SHP77 (cell line): ENCODE data around the gene EVX2.
A peak's percentile ranks its signal among the peaks of the same experiment; 100 is the strongest.

ENCODE experiments used
- DNase-seq, 2 experiments: peaks; one replicate each; lab custom pipeline; 2025; lab: John Stamatoyannopoulos, UW

The EVX2 gene

GRCh38 chr2:176083796-176084261, at the start of gene EVX2:
TSS of gene EVX2 (minus strand) at chr2:176083962. CDS start at chr2:176083776, 186 bp downstream.
- no peak for DNase-seq

- DNase-seq, result no peak
Observed at GRCh38 chr2:176133389-176133788, 49.6 kb upstream of the EVX2 start.

DNA sequence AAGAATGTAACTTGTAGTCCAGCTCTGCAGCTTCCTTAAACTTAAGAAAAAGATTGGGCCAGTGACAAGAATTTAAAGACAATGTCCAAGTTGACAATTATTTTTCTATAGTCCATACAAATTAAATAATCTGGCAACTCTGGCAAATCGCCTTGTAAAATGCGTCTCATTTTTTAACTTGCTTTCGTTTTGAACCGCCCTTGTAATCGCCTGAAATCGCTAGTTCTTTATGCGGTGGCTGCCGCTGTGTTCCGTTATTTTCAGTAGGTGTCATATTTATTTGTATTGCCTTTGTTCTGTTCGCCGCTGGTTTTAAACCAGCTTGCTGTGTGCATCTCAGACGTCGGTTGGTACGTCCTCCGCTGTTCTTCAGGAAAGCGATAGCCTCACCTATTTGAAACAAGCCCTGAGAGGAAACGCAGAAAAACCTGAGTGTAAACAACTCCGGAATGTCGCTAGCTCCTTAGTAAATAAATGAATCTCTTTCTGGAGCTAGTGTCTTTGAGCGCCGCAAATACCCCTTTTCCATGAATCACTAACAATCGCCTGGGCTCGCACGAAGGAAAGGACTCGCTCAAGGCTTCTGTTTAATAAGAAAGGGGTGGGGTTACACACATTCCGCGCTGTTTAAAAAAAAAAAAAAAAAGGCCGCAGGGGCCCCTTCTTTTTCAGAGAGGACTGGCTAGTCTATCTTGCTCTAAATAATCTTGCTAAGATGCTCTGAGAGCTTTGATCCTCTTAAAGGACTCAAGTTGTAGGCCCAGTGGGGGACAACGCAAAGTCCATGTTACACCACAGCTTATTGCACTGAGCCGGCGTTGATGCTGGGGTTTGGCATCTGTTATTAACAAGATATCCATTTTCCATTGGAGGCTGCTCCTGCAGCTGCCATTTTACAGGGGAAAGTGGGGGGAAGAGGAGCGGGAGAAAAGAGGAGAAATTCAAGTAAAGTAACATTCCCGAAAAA, 48.7 kb upstream of the EVX2 start:
- DNase-seq, result peak in 1 of 2 experiments; percentile 51

GRCh38 chr2:176131848-176132158, 48.0 kb upstream of the EVX2 start:
- no peak for DNase-seq

DNA sequence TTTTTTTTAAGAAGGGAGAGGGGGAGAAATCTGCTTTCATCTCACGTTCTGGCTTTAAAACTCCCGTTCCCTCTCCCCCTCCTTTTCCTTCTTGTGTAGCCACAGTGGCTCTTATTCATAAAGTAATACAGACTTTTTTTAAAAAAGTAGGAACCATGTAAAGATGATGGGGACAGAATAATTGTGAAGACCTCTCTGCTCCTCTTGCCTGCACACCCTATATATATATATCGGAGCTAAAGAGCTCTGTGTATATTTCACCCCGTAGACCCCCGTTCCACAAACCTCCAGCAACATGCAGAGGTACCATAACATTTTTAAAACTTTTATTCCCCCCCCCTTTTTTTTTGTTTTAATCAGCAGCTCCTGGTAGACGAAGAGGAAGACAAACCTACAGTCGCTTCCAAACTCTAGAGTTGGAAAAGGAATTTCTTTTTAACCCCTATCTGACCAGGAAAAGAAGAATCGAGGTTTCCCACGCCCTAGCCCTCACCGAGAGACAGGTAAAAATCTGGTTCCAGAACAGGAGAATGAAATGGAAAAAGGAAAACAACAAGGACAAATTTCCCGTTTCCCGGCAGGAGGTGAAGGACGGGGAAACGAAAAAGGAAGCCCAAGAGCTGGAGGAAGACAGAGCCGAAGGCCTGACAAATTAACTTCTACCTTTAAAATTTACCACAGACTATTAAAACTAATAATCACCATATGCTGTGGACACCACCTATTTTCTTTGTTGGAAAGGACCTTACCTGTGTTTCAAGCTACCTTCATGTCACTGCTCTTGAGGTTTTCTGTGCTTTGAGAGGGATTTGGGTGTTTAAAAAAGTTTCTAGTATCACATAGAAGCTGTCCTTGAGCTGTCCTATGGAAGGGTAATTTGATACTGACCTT, 47.4 kb upstream of the EVX2 start:
- DNase-seq, result no peak

- no peak for DNase-seq
Observed at GRCh38 chr2:176130147-176130956, 46.6 kb upstream of the EVX2 start.

DNA sequence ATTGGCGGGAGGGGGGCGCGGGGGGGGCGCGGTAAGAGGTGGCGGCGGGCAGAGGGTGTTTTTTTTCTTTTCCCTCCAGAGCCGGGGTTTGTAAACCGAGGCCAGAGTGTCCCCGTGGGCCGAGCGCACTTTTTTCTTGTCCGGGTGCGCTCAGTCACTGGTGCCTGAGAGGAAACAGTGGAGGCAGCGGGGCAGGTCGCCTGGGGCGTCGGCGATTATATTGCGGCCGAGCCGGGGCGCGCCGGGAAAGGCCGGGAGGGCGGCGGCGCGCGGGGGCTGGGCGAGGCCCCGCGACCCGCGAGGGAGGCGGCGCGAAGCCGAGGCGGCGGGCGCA, 46.0 kb upstream of the EVX2 start:
- DNase-seq, result no peak

DNA sequence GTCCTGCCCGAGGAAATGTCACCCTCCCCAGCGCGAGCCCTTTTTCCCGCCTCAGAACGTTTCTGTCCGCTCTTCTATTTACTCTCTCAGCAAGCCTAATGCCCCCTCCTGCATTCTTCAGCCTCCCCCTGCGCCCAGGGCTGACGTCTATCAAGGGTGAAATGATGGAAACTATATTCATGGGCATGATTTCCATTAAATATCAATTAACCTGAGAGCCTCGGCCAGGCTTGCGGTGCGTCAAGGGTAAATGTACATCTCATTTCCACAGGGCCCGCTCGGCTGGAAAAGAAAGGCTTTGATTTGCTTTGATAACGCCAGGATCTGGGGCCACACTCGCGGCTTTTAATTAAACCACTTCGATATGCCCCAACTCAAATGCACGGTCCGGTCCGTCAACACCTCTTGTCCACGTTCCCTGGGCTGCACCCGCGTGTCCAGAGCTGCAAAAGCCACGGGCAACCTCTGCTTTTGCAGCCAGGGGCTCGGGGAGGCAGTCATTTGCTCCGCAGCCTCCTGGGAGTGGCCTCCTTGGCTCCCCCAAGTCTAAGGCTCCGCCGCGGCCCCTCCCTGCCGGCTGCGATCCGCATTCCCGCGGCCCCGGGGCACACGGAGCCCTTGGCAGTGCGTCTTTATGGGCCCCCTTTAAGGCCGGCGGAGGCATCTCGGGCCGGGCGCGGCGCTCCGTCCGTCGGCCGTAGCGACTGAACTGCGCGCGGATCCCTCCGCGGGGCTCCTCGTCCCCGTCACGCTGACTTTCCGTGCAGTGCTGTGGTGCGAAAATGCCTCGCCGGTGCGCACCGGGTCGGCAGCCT, 45.4 kb upstream of the EVX2 start, which contains the start of gene HOXD8:
Gene HOXD8, plus strand, starts transcription at position 724 of the 815 bp plus-strand sequence. CDS start 662 bp downstream, outside the sequence.
- DNase-seq, result peak; percentile 50 to 61

DNA sequence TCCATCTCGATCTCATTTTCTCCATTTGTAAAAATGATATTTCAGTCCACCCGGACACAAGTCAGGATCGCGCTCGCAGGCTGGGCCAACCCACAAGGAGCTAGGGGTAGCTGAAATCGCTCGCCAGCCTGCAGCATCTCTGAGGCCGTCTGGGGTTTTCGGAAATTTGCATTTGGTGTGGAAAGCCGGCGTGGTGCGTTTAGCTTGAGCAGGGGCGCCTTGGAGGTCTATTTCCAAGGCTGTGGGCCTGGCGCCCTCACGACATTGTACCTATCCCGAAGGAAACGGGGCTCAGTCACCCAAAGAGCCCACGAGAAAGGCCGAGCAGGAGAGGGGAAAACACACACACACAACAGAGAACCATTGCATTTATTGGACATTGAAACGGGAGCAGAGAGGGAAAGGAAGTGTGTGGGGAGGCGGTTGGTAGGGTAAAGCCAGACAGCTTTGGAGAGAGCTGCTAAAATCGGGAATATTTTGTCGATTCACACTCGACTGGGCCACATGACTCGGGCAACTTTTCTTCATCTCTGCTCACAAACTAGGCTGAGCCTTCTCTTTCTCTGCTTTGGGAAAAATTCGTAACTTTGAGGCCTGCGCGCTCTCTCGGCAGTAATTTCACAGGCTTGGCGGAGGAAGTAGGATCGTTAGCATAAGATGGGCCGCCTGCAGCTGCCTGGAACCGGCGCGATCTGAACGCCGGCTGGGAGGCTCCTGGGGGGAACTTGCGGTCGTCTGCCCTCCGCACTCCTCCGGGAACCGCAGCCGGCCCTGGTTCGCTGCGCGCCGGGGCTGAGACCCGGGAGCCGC, 44.6 kb upstream of the EVX2 start:
- DNase-seq, result peak in 1 of 2 experiments; percentile 36

GRCh38 chr2:176127774-176128072, 44.0 kb upstream of the EVX2 start:
- DNase-seq, result no peak

DNA sequence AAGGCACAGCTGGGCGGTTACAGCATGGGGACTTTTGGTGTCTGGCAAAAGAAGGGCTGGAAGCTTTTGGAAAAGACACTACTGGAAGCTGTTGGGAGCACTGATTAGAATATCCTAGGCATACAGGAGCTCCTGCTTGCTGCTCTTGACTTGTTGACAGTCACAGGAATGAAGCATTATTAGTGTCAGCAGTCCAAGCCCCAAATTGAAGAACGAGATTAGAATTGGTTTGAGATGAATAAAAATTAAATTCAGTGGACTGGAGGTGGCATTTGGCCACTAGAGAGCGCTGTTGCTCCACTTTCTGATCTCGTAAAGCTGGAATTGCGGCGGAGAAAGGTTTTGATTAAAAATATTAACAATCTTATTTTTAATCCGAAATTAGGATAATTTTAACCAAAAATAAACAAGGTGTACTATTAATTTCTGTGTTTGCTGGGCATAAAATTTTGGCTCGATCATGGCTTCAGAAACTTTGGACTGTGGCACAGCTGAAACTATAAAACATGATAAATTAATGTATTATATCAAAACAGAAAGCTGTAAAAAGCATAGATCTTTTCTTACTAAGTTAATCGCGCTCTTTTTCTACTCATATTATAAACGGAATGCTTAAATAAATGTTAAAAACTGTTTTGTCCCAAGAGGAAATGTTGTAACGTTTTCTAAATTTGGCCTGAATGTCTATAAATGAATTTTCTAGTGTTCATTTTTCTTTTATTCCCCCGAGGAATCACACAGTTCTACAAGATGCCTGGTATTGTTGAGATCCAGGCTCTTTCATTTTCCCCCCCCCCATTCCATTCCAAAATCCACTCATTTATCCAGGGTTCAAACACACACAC, 43.4 kb upstream of the EVX2 start:
- DNase-seq, result peak in 1 of 2 experiments; percentile 37

DNA sequence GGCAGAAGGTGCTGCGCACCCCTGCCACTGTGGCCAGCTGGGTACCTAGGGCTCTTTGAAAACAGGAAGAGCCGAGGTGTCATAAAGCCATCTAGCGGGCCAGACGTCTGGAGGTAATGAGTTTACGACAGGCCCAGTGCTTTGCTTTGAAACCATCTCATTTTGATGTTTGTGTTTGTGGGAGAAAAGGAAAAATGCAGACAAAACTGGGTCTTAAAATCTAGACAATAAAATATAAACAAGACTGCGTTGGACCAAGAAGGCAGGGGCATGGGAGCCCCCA, 42.0 kb upstream of the EVX2 start:
- DNase-seq, result peak in 1 of 2 experiments; percentile 47

DNA sequence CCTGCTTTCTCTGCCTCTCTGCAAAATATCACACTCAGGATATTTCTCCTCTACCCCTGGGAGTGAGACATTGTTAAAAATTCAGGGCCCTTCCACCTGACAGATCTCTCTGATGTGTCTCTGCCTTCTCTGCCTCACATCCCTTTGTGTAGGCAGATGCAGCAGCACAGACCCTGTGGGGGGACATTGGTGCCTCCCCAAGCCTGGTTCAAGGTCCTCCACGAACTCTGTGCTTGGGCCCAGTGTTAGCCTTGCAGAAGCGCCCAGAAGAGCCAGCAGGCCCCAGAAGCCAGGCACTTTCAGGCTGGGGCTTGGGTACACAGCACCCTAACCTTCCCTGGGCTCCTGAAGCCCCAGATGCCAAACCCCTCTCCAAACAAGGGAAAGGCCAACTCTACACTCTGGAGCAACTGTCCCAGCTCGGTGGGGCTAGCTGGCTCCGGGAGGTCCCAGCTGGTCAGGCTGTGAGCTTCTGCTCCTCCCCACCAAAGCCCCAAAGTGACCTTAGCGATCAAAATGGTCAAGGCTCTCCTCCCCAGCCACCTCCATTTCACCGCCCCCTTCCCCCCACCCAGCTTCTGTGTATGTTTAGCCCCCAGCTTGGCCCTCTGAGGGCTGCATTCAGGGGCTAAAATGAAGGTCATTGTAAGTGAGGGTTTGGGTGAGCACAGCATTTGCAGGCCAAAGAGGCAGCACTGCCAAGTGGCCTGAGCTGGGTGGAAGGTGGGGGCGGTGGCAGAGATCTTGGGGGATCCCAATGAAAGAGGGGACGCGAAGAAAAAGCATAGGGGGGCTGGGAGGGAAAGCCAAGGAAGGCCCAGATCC, 41.4 kb upstream of the EVX2 start:
- no peak for DNase-seq

DNA sequence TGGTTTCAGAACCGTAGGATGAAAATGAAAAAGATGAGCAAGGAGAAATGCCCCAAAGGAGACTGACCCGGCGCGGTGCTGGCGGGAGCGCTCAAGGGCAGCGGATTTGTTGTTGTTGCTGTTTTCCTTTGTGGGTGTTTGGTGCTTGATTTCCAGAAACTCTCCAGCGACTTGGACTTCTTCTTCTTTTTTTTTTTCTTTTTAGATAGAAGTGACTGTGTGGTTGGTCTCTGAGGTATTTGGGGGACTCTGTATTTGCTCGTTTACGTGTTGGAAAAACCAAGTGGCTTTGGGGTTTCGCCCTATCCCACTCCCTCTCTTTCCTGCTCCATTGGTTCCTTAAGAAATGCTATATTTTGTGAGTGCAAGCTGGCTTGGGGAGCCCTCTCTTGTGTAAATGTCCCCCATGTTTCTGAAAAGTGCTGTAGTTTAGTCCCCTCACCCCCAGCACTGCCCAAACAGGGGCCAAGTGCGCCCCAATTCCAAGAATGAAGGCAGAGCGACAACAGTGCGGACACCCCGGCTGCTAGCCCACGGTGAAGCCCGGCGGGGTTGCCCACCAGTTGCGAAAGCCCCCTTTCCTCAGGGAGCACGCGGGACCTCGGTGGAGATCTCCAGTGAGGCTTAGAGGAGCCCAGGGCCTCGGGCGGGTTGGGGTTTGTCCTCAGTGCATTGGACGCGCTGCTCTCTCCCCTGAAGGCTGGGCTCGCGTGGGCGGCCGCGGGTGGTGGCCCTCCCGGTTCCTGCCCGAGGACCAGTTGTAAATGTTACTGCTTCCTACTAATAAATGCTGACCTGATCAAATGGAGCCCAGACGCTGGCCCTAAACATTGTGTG, 40.6 kb upstream of the EVX2 start:
- DNase-seq, result no peak

DNA sequence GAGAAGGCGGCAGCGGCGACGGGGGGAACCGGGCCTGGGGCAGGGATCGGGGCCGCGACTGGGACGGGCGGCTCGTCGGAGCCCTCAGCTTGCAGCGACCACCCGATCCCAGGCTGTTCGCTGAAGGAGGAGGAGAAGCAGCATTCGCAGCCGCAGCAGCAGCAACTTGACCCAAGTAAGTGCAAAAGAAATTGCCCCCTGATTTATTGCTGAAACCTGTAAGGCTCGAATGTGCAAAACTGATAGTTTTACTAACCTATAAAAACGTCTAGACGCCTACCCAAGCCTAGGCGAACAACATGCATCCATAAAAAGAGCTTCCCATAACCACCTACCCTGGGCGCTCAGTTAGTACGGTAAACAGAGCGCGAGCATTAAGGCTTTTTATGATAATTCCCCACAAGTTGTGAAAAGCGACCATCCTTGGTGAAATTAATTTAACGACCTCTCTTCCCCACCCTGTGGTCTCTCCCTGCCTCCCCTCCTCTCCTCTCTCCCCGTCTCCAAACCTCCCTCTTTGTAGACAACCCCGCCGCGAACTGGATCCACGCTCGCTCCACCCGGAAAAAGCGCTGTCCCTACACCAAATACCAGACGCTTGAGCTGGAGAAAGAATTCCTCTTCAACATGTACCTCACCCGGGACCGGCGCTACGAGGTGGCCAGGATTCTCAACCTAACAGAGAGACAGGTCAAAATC, 39.8 kb upstream of the EVX2 start:
- DNase-seq, result no peak

DNA sequence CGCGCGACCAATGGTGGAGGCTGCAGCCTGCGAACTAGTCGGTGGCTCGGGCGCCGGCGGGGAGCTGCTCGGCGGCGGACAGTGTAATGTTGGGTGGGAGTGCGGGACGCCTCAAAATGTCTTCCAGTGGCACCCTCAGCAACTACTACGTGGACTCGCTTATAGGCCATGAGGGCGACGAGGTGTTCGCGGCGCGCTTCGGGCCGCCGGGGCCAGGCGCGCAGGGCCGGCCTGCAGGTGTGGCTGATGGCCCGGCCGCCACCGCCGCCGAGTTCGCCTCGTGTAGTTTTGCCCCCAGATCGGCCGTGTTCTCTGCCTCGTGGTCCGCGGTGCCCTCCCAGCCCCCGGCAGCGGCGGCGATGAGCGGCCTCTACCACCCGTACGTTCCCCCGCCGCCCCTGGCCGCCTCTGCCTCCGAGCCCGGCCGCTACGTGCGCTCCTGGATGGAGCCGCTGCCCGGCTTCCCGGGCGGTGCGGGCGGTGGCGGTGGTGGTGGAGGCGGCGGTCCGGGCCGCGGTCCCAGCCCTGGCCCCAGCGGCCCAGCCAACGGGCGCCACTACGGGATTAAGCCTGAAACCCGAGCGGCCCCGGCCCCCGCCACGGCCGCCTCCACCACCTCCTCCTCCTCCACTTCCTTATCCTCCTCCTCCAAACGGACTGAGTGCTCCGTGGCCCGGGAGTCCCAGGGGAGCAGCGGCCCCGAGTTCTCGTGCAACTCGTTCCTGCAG, 39.1 kb upstream of the EVX2 start, which contains the start of gene HOXD9:
Gene HOXD9, plus strand, starts transcription at position 37 of the 728 bp plus-strand sequence. Its CDS starts 50 bp downstream, at position 87.
- no peak for DNase-seq
